Measurements from ENCODE around the gene TTL. TPM values are rescaled to one million over a fixed set of nuclear protein-coding genes. Genes with fewer than 3 reads are reported as not detected.
A peak's percentile ranks its signal among the peaks of the same experiment; 100 is the strongest.
"Not testable (repeated sequence)": the region's sequence is repeated elsewhere in the genome, so short reads cannot be mapped to it uniquely, and the experiment has no call there.

Gene TTL
- total RNA-seq, 3 donors from 2014 or later (not counting 1 experiment from before 2014, with no cell fraction given), result 14.3 to 26.8 (median 26.4) TPM

DNA sequence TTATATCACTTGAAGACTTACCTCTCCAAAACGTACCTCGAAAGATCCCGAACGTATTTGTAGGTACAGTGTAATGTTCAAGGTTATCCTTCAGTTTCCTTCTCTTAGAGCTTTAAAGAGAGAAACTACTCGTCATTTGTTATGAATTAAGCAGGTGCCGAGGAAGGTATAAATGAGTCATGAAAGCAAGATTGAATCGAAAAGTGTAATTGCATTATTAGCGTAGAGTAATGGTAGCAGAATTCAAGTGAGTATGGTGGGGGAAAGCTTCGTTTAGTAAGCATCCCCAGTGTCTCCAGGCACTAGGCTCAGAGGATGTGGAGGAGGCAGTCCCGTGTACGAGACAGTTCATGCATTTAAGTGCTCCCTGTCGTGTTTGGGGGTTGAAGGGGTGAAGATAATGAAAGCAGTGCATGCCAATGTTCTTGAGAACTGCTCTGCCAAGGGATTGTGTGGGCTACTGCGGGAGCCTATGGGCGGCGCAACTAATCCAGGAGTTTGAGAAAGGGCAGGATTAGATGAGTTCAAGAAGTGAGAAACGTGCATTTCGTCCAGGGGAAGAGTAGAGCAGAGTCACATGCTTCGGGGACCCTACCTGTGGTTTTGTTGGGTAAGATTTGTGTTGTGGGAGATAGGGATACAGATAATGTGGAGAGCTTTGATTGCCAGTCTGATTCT lies 61.2 kb downstream of the TTL start:
- intact Hi-C loops (cut with micrococcal nuclease), result loop anchor here (1.0 to 2.0 kb wide), 2 partner anchors 41 to 62 kb away; partner anchors contain the start of gene CHCHD5
- TF ChIP-seq, protein P1, sequence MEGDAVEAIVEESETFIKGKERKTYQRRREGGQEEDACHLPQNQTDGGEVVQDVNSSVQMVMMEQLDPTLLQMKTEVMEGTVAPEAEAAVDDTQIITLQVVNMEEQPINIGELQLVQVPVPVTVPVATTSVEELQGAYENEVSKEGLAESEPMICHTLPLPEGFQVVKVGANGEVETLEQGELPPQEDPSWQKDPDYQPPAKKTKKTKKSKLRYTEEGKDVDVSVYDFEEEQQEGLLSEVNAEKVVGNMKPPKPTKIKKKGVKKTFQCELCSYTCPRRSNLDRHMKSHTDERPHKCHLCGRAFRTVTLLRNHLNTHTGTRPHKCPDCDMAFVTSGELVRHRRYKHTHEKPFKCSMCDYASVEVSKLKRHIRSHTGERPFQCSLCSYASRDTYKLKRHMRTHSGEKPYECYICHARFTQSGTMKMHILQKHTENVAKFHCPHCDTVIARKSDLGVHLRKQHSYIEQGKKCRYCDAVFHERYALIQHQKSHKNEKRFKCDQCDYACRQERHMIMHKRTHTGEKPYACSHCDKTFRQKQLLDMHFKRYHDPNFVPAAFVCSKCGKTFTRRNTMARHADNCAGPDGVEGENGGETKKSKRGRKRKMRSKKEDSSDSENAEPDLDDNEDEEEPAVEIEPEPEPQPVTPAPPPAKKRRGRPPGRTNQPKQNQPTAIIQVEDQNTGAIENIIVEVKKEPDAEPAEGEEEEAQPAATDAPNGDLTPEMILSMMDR (IDR thresholded peaks at IDR 0.05), result no peak
- peak in 1 of 3 donors; percentile 2 for ATAC-seq
- H3K4me3 Mint-ChIP-seq, result no peak overlapping the region
- no peak overlapping the region for H3K27ac ChIP-seq (ENCODE audit: low read length)
- H3K9me3 ChIP-seq (ENCODE audit: control insufficient read depth, insufficient read depth, low read length), result no peaks in the 10 kb centered on the region
- peaks cover 17% of the 10 kb centered on the region for H3K4me1 ChIP-seq (ENCODE audit: control insufficient read depth, insufficient read depth, low read length)
- H3K36me3 Mint-ChIP-seq, result no peaks in the 10 kb centered on the region
- no peaks in the 10 kb centered on the region for H3K27me3 Mint-ChIP-seq (ENCODE audit: low read depth in 2 of 2)
- peak in 1 of 2 donors; percentile 28 for DNase-seq
- H3K4me3 ChIP-seq (ENCODE audit: low read length), result peak overlapping the region; percentile 81
- peaks cover 14% of the 10 kb centered on the region for H3K36me3 ChIP-seq (ENCODE audit: control insufficient read depth, insufficient read depth, low read length)
- no peaks in the 10 kb centered on the region for H3K27me3 ChIP-seq (ENCODE audit: control insufficient read depth, insufficient read depth, low read length)
- peaks cover 5 to 6% of the 10 kb centered on the region in 2 donors for H3K4me1 Mint-ChIP-seq
- 3% methylated on average over 18 of the region's 18 CpGs for WGBS (ENCODE audit: insufficient coverage)
- no peak overlapping the region for H3K27ac Mint-ChIP-seq
- no peaks in the 10 kb centered on the region for H3K9me3 Mint-ChIP-seq

DNA sequence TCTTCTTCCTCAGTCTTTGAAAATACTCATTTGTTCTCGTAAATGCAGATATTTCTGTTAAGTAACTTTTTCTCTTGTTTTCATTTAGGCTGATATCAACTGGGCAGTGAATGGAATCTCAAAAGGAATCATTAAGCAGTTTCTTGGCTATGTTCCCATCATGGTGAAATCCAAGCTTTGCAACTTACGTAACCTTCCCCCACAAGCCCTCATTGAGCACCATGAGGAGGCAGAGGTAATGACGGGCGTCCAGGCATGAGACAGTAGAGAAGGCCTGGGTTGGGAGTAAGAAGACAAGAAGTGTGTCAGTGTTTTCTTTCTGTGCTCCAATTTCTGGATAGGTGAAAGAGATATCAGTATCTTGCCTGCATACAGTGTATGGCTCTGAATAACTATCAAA lies 65.4 kb downstream of the TTL start:
- intact Hi-C loops (cut with micrococcal nuclease), result no loop called here
- Histone ChIP-seq H3K27ac (ENCODE audit: low read length) (no peak overlapping the region), H3K4me1 (ENCODE audit: control insufficient read depth, insufficient read depth, low read length) (peaks cover 10% of the 10 kb centered on the region), H3K36me3 (ENCODE audit: control insufficient read depth, insufficient read depth, low read length) (peaks cover 50% of the 10 kb centered on the region), H3K4me3 (ENCODE audit: low read length) (no peak overlapping the region), H3K9me3 (ENCODE audit: control insufficient read depth, insufficient read depth, low read length) (no peaks in the 10 kb centered on the region), H3K27me3 (ENCODE audit: control insufficient read depth, insufficient read depth, low read length) (no peaks in the 10 kb centered on the region)
- DNase-seq (no peak), ATAC-seq (no peak)
- TF ChIP-seq, protein P1 (IDR thresholded peaks at IDR 0.05), result no peak
- Mint-ChIP-seq H3K27ac (no peak overlapping the region), H3K9me3 (no peaks in the 10 kb centered on the region), H3K4me3 (no peak overlapping the region), H3K36me3 (peaks cover 26% of the 10 kb centered on the region), H3K27me3 (ENCODE audit: low read depth in 2 of 2) (no peaks in the 10 kb centered on the region), H3K4me1 (peaks cover 5 to 6% of the 10 kb centered on the region in 2 donors)
- WGBS (ENCODE audit: insufficient coverage), result 92% methylated on average over 3 of the region's 4 CpGs

DNA sequence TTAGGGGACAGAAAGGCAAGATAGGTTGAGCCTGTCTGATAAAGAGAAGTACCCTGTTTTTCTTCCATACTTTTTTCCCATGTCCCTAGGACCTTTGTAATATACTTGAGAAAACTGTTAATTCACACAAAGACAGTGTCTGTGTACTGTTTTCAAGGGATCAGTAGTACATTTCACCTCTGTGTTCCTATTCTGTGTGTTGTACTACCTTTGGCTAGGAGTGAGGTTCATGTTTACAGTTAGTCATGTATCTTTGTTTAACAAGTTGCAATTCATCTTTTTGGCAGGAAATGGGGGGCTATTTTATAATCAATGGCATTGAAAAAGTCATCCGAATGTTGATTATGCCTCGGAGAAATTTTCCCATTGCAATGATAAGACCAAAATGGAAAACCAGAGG lies 67.0 kb downstream of the TTL start:
- H3K36me3 ChIP-seq (ENCODE audit: control insufficient read depth, insufficient read depth, low read length), result peaks cover 66% of the 10 kb centered on the region
- no peak overlapping the region for H3K4me3 ChIP-seq (ENCODE audit: low read length)
- Mint-ChIP-seq H3K36me3 (peaks cover 26% of the 10 kb centered on the region), H3K27me3 (ENCODE audit: low read depth in 2 of 2) (no peaks in the 10 kb centered on the region), H3K4me3 (no peak overlapping the region), H3K27ac (no peak overlapping the region), H3K9me3 (no peaks in the 10 kb centered on the region), H3K4me1 (peaks cover 5 to 6% of the 10 kb centered on the region in 2 donors)
- no peak for ATAC-seq
- TF ChIP-seq, protein P1 (IDR thresholded peaks at IDR 0.05), result no peak
- no peaks in the 10 kb centered on the region for H3K4me1 ChIP-seq (ENCODE audit: control insufficient read depth, insufficient read depth, low read length)
- no peak overlapping the region for H3K27ac ChIP-seq (ENCODE audit: low read length)
- 90% methylated on average over 2 of the region's 2 CpGs for WGBS (ENCODE audit: insufficient coverage)
- no peak for DNase-seq
- intact Hi-C loops (cut with micrococcal nuclease), result no loop called here
- H3K9me3 ChIP-seq (ENCODE audit: control insufficient read depth, insufficient read depth, low read length), result no peaks in the 10 kb centered on the region
- H3K27me3 ChIP-seq (ENCODE audit: control insufficient read depth, insufficient read depth, low read length), result no peaks in the 10 kb centered on the region

DNA sequence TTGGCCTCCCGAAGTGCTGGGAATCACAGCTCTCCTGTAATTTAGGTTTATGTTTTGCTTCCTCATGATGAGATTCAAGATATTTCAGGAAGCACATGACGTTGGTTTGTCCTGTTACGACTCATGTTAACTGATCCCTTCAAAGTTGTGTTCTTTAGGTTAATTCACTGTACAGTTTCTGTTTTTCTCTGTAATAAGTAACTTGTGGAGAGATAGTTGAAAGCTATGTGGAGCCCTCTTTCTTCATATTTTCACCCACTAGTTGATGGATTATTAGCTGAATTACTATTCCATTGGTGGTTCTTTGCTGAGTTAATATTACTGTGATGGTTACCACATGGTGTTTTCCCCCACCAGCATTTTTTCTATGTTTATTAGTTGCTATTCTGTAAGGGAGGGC lies 84.1 kb downstream of the TTL start:
- Histone ChIP-seq H3K36me3 (ENCODE audit: control insufficient read depth, insufficient read depth, low read length) (peaks cover 63% of the 10 kb centered on the region), H3K4me1 (ENCODE audit: control insufficient read depth, insufficient read depth, low read length) (no peaks in the 10 kb centered on the region), H3K27me3 (ENCODE audit: control insufficient read depth, insufficient read depth, low read length) (no peaks in the 10 kb centered on the region), H3K4me3 (ENCODE audit: low read length) (no peak overlapping the region), H3K9me3 (ENCODE audit: control insufficient read depth, insufficient read depth, low read length) (no peaks in the 10 kb centered on the region), H3K27ac (ENCODE audit: low read length) (no peak overlapping the region)
- ATAC-seq (no peak), DNase-seq (no peak)
- H3K4me3 Mint-ChIP-seq, result no peak overlapping the region
- H3K27me3 Mint-ChIP-seq (ENCODE audit: low read depth in 2 of 2), result no peaks in the 10 kb centered on the region
- intact Hi-C loops (cut with micrococcal nuclease), result no loop called here
- no peaks in the 10 kb centered on the region for H3K4me1 Mint-ChIP-seq
- TF ChIP-seq, protein P1 (IDR thresholded peaks at IDR 0.05), result no peak
- 69% methylated on average over 3 of the region's 3 CpGs for WGBS (ENCODE audit: insufficient coverage)
- H3K9me3 Mint-ChIP-seq, result no peaks in the 10 kb centered on the region
- H3K27ac Mint-ChIP-seq, result no peak overlapping the region
- H3K36me3 Mint-ChIP-seq, result peaks cover 33% of the 10 kb centered on the region

DNA sequence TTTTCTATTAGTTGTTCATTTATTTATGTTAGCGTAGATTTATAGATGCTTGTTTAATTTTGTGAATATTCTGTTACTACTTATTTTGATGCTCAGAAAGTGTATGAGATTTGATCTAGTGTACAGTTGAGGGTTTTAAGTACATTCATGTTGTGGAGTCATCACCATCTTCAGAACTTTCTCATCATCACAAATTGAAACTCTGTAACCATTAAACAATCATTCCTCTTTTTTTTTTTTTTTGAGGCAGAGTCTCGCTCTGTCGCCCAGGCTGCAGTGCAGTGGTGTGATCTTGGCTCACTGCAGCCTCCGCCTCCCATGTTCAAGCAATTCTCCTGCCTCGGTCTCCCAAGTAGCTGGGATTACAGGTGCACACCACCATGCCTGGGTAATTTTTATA lies 84.6 kb downstream of the TTL start:
- 98% methylated on average over 4 of the region's 5 CpGs for WGBS (ENCODE audit: insufficient coverage)

More for the DNA sequence above, 84.6 kb downstream of the TTL start:
- ATAC-seq; H3K4me1 Mint-ChIP-seq; H3K9me3 ChIP-seq (ENCODE audit: control insufficient read depth, insufficient read depth, low read length); intact Hi-C loops (cut with micrococcal nuclease); DNase-seq; H3K9me3 Mint-ChIP-seq; H3K27ac ChIP-seq (ENCODE audit: low read length); H3K27ac Mint-ChIP-seq; H3K27me3 ChIP-seq (ENCODE audit: control insufficient read depth, insufficient read depth, low read length); H3K4me1 ChIP-seq (ENCODE audit: control insufficient read depth, insufficient read depth, low read length); H3K4me3 Mint-ChIP-seq; H3K27me3 Mint-ChIP-seq (ENCODE audit: low read depth in 2 of 2); H3K4me3 ChIP-seq (ENCODE audit: low read length): not testable (repeated sequence)
- H3K36me3 Mint-ChIP-seq, result peaks cover 33% of the 10 kb centered on the region
- H3K36me3 ChIP-seq (ENCODE audit: control insufficient read depth, insufficient read depth, low read length), result peaks cover 64% of the 10 kb centered on the region
